Central memory CD8-positive, alpha-beta T cell (primary cell): Measurements from ENCODE around the gene MAPK11.

Source experiments
- ATAC-seq: fragments of 150-1000 bp; cut with Tn5 transposase; replicated peaks from 2 replicates; pipeline ENCODE4 v1.10.0; 2022; ENCODE audit warnings: mild to moderate bottlenecking, moderate FRiP score, moderate number of reproducible peaks; ENCODE audit not compliant: poor library complexity, severe bottlenecking; ENCODE audit errors: extremely low read depth
- DNase-seq, 2 donors: peaks; one replicate each; pipeline ENCODE4 v3.0.0; 2021; ENCODE audit warnings: low spot score in 2 of 2
- H3K27ac Mint-ChIP-seq: one replicate; pipeline ENCODE4 v1.8.0; 2022; ENCODE audit warnings: low read depth, mild to moderate bottlenecking, moderate library complexity, mixed read lengths
- H3K27me3 Mint-ChIP-seq: one replicate; pipeline ENCODE4 v1.8.0; 2022; ENCODE audit warnings: mixed read lengths
- H3K36me3 Mint-ChIP-seq: one replicate; pipeline ENCODE4 v1.8.0; 2022; ENCODE audit warnings: mild to moderate bottlenecking, moderate library complexity, mixed read lengths; ENCODE audit not compliant: insufficient read depth
- H3K4me1 Mint-ChIP-seq: one replicate; pipeline ENCODE4 v1.8.0; 2022; ENCODE audit warnings: mixed read lengths
- H3K4me3 Mint-ChIP-seq: one replicate; pipeline ENCODE4 v1.8.0; 2022; ENCODE audit warnings: mild to moderate bottlenecking, moderate library complexity, mixed read lengths
- H3K9me3 Mint-ChIP-seq: one replicate; pipeline ENCODE4 v1.8.0; 2022; ENCODE audit warnings: mixed read lengths

MAPK11 gene

DNA sequence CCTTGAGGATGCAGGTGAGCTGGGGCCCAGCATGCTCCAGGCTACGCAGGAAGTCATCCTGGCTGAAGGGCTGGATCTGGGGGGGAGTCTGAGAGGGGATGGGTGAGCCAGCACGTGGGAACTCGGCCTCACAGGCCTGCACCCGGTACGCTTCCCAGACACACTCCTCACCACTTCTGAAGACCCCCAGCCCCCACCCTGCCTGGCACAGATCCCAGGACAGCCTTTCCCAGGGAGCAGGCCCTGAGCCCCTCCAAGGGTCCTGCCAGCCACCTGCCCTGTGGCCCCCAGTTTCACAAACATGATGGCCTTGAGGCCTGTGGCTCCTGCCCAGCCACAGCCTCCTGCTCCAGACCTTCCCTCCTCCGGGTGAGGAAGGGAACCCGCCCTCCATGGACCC lies 42.8 kb upstream of the MAPK11 start:
- Mint-ChIP-seq H3K4me3 (no peak overlapping the region), H3K4me1 (peaks cover 17% of the 10 kb centered on the region), H3K27me3 (no peaks in the 10 kb centered on the region), H3K9me3 (no peaks in the 10 kb centered on the region), H3K27ac (no peak overlapping the region), H3K36me3 (peaks cover 4% of the 10 kb centered on the region)
- DNase-seq (no peak), ATAC-seq (no peak)

DNA sequence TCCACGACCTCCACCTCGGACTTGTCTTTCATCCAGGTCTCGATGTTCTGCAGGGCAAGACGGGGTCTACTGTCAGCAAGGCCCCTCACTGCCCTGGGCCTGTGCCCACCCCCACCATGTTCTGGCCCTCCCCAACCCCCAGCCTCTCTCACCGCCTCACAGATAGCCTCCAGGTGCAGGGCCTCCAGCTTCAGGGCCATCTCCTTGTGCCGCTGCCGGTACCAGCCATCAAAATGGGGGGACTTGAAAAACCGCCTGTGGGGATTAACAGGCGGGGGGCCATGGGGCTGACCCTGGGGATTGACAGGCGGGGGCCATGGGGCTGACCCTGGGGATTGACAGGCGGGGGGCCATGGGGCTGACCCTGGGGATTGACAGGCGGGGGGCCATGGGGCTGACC lies 42.2 kb upstream of the MAPK11 start:
- Mint-ChIP-seq H3K9me3 (no peaks in the 10 kb centered on the region), H3K4me1 (peaks cover 17% of the 10 kb centered on the region), H3K4me3 (no peak overlapping the region), H3K27ac (no peak overlapping the region), H3K36me3 (peaks cover 3% of the 10 kb centered on the region), H3K27me3 (no peaks in the 10 kb centered on the region)
- ATAC-seq, result no peak
- DNase-seq, result no peak

- Mint-ChIP-seq H3K4me1 (peaks cover 17% of the 10 kb centered on the region), H3K27ac (no peak overlapping the region), H3K4me3 (no peak overlapping the region), H3K27me3 (no peaks in the 10 kb centered on the region), H3K36me3 (peaks cover 1% of the 10 kb centered on the region), H3K9me3 (no peaks in the 10 kb centered on the region)
- ATAC-seq (no peak), DNase-seq (no peak)
These were observed 41.6 kb upstream of the MAPK11 start for GRCh38 chr22:50311606-50312351.

- Mint-ChIP-seq H3K4me3 (no peak overlapping the region), H3K9me3 (no peaks in the 10 kb centered on the region), H3K27ac (no peak overlapping the region), H3K36me3 (peaks cover 1% of the 10 kb centered on the region), H3K4me1 (peaks cover 20% of the 10 kb centered on the region), H3K27me3 (peaks cover 5% of the 10 kb centered on the region)
- ATAC-seq (no peak), DNase-seq (no peak)
These were observed 40.8 kb upstream of the MAPK11 start for GRCh38 chr22:50310949-50311444.

- Mint-ChIP-seq H3K4me1 (peaks cover 17% of the 10 kb centered on the region), H3K27ac (no peak overlapping the region), H3K4me3 (no peak overlapping the region), H3K9me3 (no peaks in the 10 kb centered on the region), H3K27me3 (peaks cover 13% of the 10 kb centered on the region), H3K36me3 (peaks cover 1% of the 10 kb centered on the region)
- ATAC-seq (no peak), DNase-seq (no peak)
These were observed 40.0 kb upstream of the MAPK11 start for GRCh38 chr22:50310031-50310722.

GRCh38 chr22:50309601-50309991 lies 39.4 kb upstream of the MAPK11 start:
- H3K4me1 Mint-ChIP-seq, result peaks cover 12% of the 10 kb centered on the region
- no peak overlapping the region for H3K4me3 Mint-ChIP-seq
- H3K36me3 Mint-ChIP-seq, result peaks cover 1% of the 10 kb centered on the region
- no peak overlapping the region for H3K27ac Mint-ChIP-seq
- DNase-seq, result no peak
- peaks cover 17% of the 10 kb centered on the region for H3K27me3 Mint-ChIP-seq
- ATAC-seq, result no peak
- no peaks in the 10 kb centered on the region for H3K9me3 Mint-ChIP-seq

GRCh38 chr22:50308986-50309600 lies 38.9 kb upstream of the MAPK11 start:
- Mint-ChIP-seq H3K27me3 (peaks cover 17% of the 10 kb centered on the region), H3K9me3 (no peaks in the 10 kb centered on the region), H3K4me3 (peak overlapping the region; percentile 66), H3K27ac (no peak overlapping the region), H3K36me3 (no peaks in the 10 kb centered on the region), H3K4me1 (peaks cover 6% of the 10 kb centered on the region)
- no peak for ATAC-seq
- no peak for DNase-seq

GRCh38 chr22:50308597-50308935 lies 38.4 kb upstream of the MAPK11 start:
- H3K27me3 Mint-ChIP-seq, result peaks cover 17% of the 10 kb centered on the region
- ATAC-seq (no peak), DNase-seq (no peak)
- H3K27ac Mint-ChIP-seq, result no peak overlapping the region
- peak overlapping the region; percentile 66 for H3K4me3 Mint-ChIP-seq
- H3K9me3 Mint-ChIP-seq, result no peaks in the 10 kb centered on the region
- no peaks in the 10 kb centered on the region for H3K36me3 Mint-ChIP-seq
- H3K4me1 Mint-ChIP-seq, result peaks cover 5% of the 10 kb centered on the region

DNA sequence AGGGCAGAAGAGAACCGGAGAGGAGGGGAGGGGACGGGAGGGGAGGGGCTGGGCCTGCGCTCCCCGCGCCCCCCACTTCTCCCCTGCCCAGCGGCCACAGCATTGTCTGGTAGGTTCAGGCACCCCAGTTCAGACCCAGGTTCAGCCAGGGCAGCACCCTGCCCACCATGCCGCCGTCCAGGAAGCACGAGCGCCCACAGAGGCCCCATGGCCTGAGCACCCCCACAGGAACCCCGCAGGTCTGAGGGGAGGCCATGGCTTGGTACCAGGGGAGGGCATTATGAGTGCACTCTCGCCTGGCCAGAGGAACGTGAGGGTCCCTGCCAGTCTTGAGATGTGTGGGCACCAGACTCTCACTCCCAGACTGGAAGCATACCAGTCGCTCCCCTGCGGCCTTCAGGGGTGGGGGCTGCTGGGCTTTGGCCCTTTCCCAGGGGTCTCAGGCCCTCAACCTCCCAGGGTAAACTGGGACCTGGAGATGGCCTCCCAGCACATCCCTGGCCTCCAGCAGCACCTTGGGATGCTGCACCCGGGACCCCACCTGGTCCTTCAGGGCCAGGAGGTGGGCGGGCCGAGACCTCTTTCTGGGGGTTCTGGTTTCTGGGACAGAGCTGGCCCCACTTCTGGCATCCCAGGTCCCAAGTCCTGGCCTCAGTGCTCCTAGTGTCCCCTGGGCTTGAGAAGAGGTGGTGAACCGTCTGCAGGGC lies 37.9 kb upstream of the MAPK11 start:
- Mint-ChIP-seq H3K27ac (no peak overlapping the region), H3K9me3 (no peaks in the 10 kb centered on the region), H3K36me3 (no peaks in the 10 kb centered on the region), H3K4me3 (peak overlapping the region; percentile 66), H3K27me3 (peaks cover 20% of the 10 kb centered on the region), H3K4me1 (peaks cover 5% of the 10 kb centered on the region)
- ATAC-seq (no peak), DNase-seq (no peak)

DNA sequence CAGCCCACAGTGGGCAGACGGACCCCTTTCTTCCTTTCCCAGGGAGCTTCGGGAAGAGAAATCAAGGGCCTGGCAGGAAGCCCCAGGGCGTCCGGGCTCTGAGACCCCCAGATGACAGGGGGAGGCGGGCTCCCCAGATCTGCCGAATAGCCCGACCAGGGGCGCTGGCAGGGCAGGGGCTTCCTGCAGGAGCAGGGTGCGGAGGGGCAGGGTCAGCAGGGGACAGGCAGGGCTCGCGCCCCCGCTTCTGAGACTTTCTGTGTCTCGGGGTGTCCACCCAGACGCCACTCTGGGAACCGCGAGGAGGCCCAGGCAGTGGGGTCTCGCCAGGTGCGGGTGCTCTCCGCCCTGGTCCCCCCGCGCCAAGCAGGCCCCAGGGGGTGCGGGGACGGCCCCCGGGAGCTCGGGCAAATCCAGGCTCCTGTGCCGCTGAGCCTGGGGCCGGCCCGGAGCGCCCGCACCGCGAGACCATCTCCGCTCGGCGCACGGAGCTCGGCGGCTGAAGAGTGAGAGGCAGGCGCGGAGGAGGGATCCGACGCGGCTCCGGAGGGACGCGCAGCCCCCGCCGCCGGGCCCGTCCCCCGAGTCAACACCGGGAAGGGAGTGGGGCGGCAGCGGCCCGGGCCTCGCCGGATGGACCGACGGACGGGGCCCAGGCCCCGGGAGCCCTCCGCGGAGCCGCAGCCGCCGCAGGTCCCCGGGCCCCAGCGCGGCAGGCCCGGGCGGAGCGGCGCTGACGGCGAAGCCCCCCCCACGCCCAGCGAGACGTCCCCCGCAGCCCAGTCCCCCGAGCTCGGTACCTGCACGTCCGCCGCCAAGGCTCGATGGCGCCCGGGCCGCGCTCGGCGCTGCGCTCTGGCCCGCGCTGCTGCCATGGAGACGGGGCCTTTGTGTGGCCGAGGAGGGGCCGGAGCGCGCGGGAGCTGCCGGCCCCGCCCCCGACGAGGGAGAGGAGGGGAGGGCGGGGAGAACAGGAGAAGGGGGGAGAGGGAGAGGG lies 36.9 kb upstream of the MAPK11 start, which contains the start of gene PLXNB2:
Gene PLXNB2 (minus strand): TSS at position 894 of the 997 bp plus-strand sequence. CDS start 17,062 bp downstream, outside the sequence.
- H3K27me3 Mint-ChIP-seq, result peaks cover 23% of the 10 kb centered on the region
- peaks cover 5% of the 10 kb centered on the region for H3K4me1 Mint-ChIP-seq
- no peaks in the 10 kb centered on the region for H3K36me3 Mint-ChIP-seq
- H3K27ac Mint-ChIP-seq, result no peak within 1 kb of the TSS
- H3K4me3 Mint-ChIP-seq, result peak within 1 kb of the TSS; percentile 66
- DNase-seq (no peak), ATAC-seq (peak; percentile 38)
- H3K9me3 Mint-ChIP-seq, result no peaks in the 10 kb centered on the region

DNA sequence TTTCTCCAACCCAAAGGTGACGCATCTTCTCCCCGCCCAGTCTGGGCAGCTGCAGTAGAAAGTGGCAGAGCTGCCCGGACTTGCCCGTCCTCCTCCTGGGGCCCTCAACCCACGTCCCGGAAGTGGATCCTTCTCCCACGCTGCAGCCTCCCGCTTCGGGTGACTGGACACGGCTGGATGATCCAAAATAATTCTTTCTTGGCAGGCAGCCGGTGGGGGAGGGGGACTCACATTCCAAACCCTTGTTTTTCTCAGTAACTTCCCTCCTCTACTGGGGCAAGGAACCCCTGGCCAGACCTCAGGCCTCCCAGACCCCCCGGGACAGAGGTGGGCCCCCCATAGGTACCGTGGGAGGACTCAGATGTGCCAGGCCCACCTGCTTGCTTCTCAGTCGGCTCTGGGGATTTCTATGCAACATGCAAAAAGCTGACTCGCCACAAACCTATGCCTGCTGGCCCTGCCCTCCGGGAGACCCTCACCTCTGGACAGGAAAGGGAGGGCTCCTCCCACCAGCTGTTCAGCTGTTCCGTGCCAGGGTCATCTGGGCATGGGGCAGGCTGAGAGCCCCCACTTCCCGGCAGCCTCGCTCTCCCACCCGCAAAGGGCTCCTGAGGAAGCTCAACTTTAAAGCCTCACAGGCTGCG lies 35.9 kb upstream of the MAPK11 start:
- Mint-ChIP-seq H3K4me3 (peak overlapping the region; percentile 41), H3K4me1 (peaks cover 5% of the 10 kb centered on the region), H3K36me3 (no peaks in the 10 kb centered on the region), H3K27me3 (peaks cover 23% of the 10 kb centered on the region), H3K27ac (no peak overlapping the region), H3K9me3 (no peaks in the 10 kb centered on the region)
- no peak for ATAC-seq
- no peak for DNase-seq
